ENCODE data around the gene RYR2.
"Not testable (repeated sequence)": the region's sequence is repeated elsewhere in the genome, so short reads cannot be mapped to it uniquely, and the experiment has no call there.

RYR2 gene

DNA sequence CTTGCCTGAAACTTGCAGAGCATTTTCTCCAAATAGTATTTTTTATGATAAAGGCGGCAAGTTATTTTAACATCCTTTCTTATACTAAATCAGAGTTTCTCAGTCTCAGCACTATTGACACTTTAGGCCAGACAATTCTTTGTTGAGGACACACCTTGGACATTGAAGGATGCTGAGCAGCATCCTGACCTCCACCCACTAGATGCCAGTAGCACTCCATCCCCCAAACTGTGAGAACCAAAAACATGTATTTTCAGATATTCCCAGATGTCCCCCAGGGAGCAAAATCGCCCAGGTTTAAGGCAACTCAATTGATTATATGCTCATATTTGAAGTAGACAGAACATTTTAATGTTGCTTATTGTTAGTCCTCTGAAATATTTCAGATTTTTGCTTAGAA, 549.4 kb downstream of the RYR2 start:
- DNase-seq: no peak

- DNase-seq: not testable (repeated sequence)
These were observed 561.1 kb downstream of the RYR2 start for GRCh38 chr1:237603036-237603568.

DNA sequence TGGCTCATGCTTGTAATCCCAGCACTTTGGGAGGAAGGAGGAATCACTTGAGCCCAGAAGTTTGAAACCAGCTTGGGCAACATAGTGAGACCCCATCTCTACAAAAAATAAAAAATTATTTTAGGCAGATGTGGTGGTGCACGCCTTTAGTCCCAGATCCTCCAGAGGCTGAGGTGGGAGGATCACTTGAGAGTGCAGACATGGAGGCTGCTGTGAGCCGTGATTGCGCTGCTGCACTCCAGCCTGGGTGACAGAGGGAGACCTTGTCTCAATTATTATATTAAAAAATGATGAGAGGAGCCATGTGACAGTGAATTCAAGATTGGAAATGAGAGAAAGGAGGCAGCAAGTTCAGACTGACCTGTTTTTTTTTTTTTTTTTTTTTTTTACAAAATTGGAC, 566.4 kb downstream of the RYR2 start:
- DNase-seq: no peak

- no peak for DNase-seq
These were observed 568.2 kb downstream of the RYR2 start for GRCh38 chr1:237610157-237610556.

GRCh38 chr1:237613984-237614383, 572.0 kb downstream of the RYR2 start:
- DNase-seq: no peak

- DNase-seq: no peak
These were observed 577.6 kb downstream of the RYR2 start for GRCh38 chr1:237619553-237619952.

DNA sequence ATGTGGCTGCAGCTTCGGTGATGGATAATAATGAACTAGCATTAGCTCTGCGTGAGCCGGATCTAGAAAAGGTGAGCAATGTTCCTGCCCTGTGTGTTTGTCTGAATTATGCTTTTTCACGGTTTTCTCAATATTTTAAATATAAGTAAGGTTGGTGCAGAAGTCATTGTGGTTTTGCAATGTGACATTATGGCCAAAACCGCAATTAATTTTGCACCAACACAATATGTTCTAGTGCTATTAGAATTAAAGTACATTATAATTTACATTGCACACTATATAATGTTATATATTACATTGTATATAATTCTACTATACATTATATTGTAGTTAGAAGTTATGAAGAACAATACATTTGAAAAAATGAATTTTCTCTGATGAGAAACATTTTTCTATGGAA, 592.9 kb downstream of the RYR2 start:
- no peak for DNase-seq

DNA sequence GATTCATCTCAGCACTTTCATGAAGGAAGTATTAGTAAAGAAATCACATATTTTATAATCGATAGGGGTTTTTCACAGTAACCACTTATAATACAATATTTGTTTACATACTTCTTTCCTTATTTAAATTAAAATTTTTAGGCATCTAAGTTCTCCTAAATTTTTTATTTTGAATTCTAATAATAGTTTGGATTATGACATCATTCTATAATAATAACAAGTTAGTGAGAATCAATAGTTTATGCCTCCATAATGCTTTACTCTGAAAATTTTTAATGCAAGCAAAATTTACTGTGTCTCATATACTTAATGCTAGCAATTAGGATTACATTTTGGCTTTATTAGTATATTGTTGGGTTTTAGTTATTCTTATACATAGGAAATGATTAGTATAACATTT, 596.6 kb downstream of the RYR2 start:
- no peak for DNase-seq

GRCh38 chr1:237640011-237640671, 598.2 kb downstream of the RYR2 start:
- DNase-seq: no peak

DNA sequence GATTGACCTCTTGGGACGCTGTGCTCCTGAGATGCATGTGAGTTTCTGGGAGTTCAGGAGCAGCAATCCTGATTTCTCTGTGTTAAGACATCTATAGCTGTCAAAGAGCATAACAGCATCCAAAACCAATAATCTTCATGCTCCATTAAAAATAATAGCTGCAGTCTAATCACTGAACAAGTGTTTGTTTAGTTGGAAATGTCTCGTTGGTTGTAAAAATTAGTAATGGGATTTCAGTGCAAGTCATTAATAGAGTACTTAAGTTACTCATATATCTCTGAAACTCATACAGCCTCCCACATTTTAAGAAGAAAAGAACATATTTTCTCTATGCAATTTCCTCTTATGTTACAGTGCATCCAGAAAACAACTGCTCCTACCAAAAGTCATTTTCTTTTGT, 599.0 kb downstream of the RYR2 start:
- DNase-seq: no peak

DNA sequence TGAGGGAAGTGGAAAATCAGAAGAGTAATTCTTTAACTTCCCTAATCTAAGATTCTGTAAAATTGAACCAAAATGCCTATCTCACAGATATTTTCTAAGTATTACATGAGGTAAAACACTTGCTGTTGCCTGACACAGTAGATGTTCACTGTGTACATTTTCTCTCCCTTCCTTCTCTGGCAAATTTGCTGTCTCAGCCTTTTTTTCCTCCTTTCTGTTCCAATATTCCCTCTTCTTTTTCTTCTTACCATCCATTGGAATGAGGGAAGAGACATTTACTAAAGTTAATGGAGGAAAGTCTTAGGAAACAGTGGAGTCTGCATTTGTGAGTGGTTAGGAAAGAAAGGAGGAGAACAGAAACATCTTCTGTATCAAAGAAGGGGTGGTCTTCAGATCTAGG, 608.8 kb downstream of the RYR2 start:
- no peak for DNase-seq

DNA sequence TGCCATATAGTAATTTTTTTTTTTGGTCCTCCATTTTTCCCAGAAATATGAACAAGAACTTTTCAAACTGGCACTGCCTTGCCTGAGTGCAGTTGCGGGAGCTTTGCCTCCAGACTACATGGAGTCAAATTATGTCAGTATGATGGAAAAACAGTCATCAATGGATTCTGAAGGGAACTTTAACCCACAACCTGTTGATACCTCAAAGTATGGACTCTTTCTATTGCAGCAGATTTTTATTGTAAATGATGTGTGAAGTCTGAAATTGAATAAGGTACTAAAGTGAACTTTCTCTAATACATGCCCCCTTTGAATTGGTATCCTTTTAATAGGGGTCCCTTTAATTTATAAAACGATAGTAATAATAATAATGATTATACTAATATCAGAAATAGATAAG, 613.8 kb downstream of the RYR2 start:
- DNase-seq: no peak

DNA sequence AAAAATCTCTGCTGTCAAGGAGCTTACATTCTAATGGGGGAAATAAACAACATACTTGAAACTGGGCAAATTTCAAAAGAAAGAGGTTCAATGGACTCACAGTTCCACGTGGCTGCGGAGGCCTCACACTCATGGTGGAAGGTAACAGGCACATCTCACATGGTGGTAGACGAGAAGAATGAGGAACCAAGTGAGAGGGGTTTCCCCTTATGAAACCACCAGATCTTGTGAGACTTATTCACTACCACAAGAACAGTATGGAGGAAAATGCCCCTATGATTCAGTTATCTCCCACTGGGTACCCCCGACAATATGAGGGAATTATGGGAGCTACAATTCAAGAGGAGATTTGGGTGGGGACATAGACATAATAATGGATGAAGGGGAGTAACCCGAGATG, 622.4 kb downstream of the RYR2 start:
- DNase-seq: no peak

GRCh38 chr1:237670302-237670701, 628.3 kb downstream of the RYR2 start:
- no peak for DNase-seq

DNA sequence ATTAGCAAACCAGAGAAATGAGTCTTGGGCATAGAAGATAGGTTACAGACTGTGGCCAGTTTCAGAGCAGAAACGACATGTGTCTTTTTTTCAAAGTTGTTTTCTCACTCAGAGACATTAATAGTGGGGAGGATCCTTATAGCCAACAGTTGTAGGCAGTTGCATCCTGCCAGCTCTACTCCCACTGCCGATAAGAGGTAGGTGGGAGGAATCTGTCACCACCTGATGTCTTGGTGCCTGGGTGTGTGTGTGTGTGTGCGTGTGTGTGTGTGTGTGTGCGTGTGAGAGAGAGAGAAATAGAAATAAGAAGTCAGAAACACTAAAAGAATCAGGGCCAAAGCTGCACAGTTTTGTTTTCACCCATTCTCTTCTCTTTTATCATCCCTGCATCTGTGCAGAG, 629.3 kb downstream of the RYR2 start:
- no peak for DNase-seq

- DNase-seq: no peak
These were observed 630.0 kb downstream of the RYR2 start for GRCh38 chr1:237671935-237672334.

DNA sequence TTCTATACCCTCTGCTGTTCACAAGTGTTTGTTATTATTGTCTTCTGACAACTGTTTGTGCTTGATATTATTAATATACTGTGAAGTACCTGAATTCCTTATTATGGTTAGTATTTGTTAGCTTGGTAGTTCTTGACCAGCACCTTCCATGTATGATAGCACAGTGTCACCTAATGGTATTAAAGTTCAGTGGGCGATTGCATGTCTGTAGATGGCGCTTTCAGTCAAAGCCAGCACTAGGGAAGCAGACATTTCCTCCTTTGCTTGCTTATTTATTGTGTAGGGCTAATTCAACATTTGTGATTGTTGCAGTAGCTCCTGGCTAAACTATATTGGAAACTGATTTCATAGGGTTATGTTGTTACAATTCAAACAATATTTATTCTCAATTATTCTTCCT, 630.8 kb downstream of the RYR2 start:
- DNase-seq: no peak

DNA sequence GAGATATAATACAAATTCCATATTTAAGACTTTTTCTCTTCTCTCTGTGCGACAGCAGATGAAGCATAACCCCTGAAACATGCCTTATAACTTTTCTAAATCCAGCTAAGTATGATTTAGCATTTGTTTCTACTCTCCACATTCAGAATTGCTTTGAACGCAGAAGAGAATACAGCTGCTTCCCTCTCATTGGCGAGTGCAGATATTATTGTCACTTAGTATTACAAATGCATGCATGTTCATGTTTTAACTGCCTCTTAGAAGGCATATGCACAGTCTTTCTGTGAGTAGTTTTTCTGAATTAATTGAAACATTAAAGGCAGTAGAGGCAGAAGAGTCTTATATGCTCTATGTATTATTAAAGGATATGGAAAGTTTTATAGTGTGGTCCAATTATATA, 631.6 kb downstream of the RYR2 start:
- no peak for DNase-seq

GRCh38 chr1:237677979-237678378, 636.0 kb downstream of the RYR2 start:
- no peak for DNase-seq

DNA sequence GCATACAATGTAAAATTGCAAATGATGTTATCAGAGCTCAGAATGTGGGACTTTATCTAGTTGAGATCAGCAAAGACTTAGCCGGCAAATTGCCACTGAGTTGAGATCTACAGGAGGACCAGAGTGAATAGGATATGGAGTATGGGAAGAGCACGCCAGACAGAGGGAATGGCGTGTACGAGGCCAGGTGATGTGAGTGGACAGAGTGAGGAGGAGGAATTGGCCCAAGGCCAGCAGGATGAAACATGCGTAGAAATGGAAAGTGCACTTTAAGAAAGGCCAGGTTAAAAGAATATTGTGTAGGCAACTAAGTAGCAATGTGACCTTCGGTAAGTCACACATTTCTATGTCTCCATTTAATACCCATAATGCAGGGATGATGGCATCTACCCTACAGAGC, 637.7 kb downstream of the RYR2 start:
- DNase-seq: no peak

- DNase-seq: no peak
These were observed 639.2 kb downstream of the RYR2 start for GRCh38 chr1:237681210-237681609.

DNA sequence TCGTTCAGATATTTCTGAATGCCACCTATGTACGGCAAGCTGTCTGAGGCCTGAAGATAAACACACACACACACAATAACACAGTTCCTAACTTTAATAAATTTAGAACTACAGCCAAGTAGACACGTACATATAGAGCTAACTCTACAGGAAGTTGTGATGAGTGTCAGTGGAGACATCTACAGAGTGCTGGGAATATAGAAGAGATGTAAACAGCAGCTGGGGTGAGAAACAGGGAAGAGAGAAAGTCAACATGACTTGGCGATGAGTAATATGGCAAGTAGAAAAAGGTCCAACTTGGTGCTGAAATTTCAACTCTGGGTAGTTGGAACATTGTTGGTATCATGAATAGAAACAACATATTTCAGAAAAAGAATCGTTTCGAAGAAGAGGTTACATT, 642.3 kb downstream of the RYR2 start:
- DNase-seq: no peak

GRCh38 chr1:237685551-237685950, 643.6 kb downstream of the RYR2 start:
- DNase-seq: no peak

GRCh38 chr1:237687804-237688203, 645.8 kb downstream of the RYR2 start:
- no peak for DNase-seq

GRCh38 chr1:237690656-237691055, 648.7 kb downstream of the RYR2 start:
- DNase-seq: no peak
